SH-SY5Y (cell line): ENCODE results near the gene PREP.

Experiments
- GATA2 ChIP-seq: IDR thresholded peaks from 2 replicates; pipeline ENCODE4 v1.6.1; 2011; ENCODE audit warnings: mild to moderate bottlenecking, low read depth, low read length
- GATA3 ChIP-seq: IDR thresholded peaks from 2 replicates; pipeline ENCODE4 v1.6.1; 2011; ENCODE audit warnings: low read depth, mild to moderate bottlenecking, low read length, moderate library complexity

GRCh38 chr6:105310371-105310770 lies 92.5 kb downstream of the PREP start:
- TF ChIP-seq GATA3 (no peak), GATA2 (no peak)
